Cardiac septum (tissue), 1 donor: Measurements from ENCODE around the gene CELF4. TPM values are rescaled to one million over a fixed set of nuclear protein-coding genes. Genes with fewer than 3 reads are reported as not detected.

ENCODE experiments used
- DNase-seq: peaks from one replicate; pipeline ENCODE4 v3.0.0-alpha.2; 2020; ENCODE audit warnings: low spot score
- intact Hi-C: fragments of 100-400 bp; cut with DNase I; formaldehyde crosslinking; loops from one replicate; pipeline ENCODE4 v1.14.0; 2022
- total RNA-seq: library from RNA; stranded (reverse); fragmentation: NEBNext Ultra II Directional; extraction: Animal tissue kit (Norgen Biotek cat#: 25700); gene quantifications from one replicate; pipeline ENCODE4 v1.2.1, GENCODE V29; 2021
- donor health status: DM: no; HTN: no; CAD: no.

The CELF4 gene
- total RNA-seq, 1 donor from 2014 or later = 0.24 TPM

- DNase-seq = no peak
- intact Hi-C loops = no loop called here
These were observed 276.2 kb downstream of the CELF4 start for GRCh38 chr18:37289423-37289822.

GRCh38 chr18:37287601-37288000, 278.0 kb downstream of the CELF4 start:
- intact Hi-C loops = no loop called here
- no peak for DNase-seq

GRCh38 chr18:37286801-37287200, 278.8 kb downstream of the CELF4 start:
- no peak for DNase-seq
- intact Hi-C loops = no loop called here

- no peak for DNase-seq
- intact Hi-C loops = no loop called here
These were observed 279.8 kb downstream of the CELF4 start for GRCh38 chr18:37285825-37286224.

GRCh38 chr18:37284260-37284659, 281.3 kb downstream of the CELF4 start:
- DNase-seq = no peak
- intact Hi-C loops = no loop called here

GRCh38 chr18:37282386-37283037, 283.1 kb downstream of the CELF4 start:
- intact Hi-C loops = no loop called here
- DNase-seq = no peak

- DNase-seq = no peak
- intact Hi-C loops = no loop called here
These were observed 284.8 kb downstream of the CELF4 start for GRCh38 chr18:37280701-37281393.

- no peak for DNase-seq
- intact Hi-C loops = no loop called here
These were observed 287.8 kb downstream of the CELF4 start for GRCh38 chr18:37277804-37278203.

- no peak for DNase-seq
- intact Hi-C loops = no loop called here
These were observed 289.3 kb downstream of the CELF4 start for GRCh38 chr18:37276111-37276890.

GRCh38 chr18:37275237-37275741, 290.3 kb downstream of the CELF4 start:
- DNase-seq = no peak
- intact Hi-C loops = no loop called here

GRCh38 chr18:37274309-37275236, 291.0 kb downstream of the CELF4 start:
- DNase-seq = no peak
- intact Hi-C loops = no loop called here

GRCh38 chr18:37272841-37273240, 292.8 kb downstream of the CELF4 start:
- DNase-seq = no peak

GRCh38 chr18:37272226-37272625, 293.4 kb downstream of the CELF4 start:
- DNase-seq = no peak
- intact Hi-C loops = no loop called here

More at GRCh38 chr18:37272841-37273240, 292.8 kb downstream of the CELF4 start:
- intact Hi-C loops = no loop called here

GRCh38 chr18:37270666-37271052, 294.9 kb downstream of the CELF4 start:
- DNase-seq = no peak
- intact Hi-C loops = no loop called here

- intact Hi-C loops = no loop called here
- no peak for DNase-seq
These were observed 295.4 kb downstream of the CELF4 start for GRCh38 chr18:37270038-37270665.

GRCh38 chr18:37266290-37266689, 299.3 kb downstream of the CELF4 start:
- intact Hi-C loops = no loop called here
- DNase-seq = no peak

GRCh38 chr18:37265382-37265781, 300.2 kb downstream of the CELF4 start:
- intact Hi-C loops = no loop called here
- no peak for DNase-seq

GRCh38 chr18:37264956-37265355, 300.6 kb downstream of the CELF4 start:
- no peak for DNase-seq

GRCh38 chr18:37261988-37262387, 303.6 kb downstream of the CELF4 start:
- intact Hi-C loops = no loop called here
- DNase-seq = no peak

More at GRCh38 chr18:37264956-37265355, 300.6 kb downstream of the CELF4 start:
- intact Hi-C loops = no loop called here
